Lower lobe of right lung (tissue), 2 donors: ENCODE data around the gene STPG4. TPM values are rescaled to one million over a fixed set of nuclear protein-coding genes. Genes with fewer than 3 reads are reported as not detected.

Source experiments
- ATAC-seq, 2 donors: fragments of 200-7000 bp; cut with Tn5 transposase; one replicate each; pipeline ENCODE4 v1.9.1; 2020 to 2022; ENCODE audit warnings: mild to moderate bottlenecking in 2 of 2, moderate library complexity in 2 of 2
- DNase-seq: peaks from one replicate; pipeline ENCODE4 v3.0.0-alpha.2; 2020
- H3K27ac ChIP-seq: fragments of 200-600 bp; one replicate; pipeline ENCODE4 v1.8.0; 2022
- H3K27me3 ChIP-seq: fragments of 200-600 bp; one replicate; pipeline ENCODE4 v1.8.0; 2022; ENCODE audit warnings: low read depth
- H3K36me3 ChIP-seq: fragments of 200-600 bp; one replicate; pipeline ENCODE4 v1.8.0; 2022; ENCODE audit warnings: mild to moderate bottlenecking
- H3K4me1 ChIP-seq: fragments of 200-600 bp; one replicate; pipeline ENCODE4 v1.8.0; 2022
- H3K4me3 ChIP-seq: fragments of 200-600 bp; one replicate; pipeline ENCODE4 v1.8.0; 2022; ENCODE audit warnings: mild to moderate bottlenecking
- H3K9me3 ChIP-seq: fragments of 200-600 bp; one replicate; pipeline ENCODE4 v1.8.0; 2022
- CTCF ChIP-seq: fragments of 200-600 bp; IDR thresholded peaks from one replicate; pipeline ENCODE4 v1.8.0; 2022; ENCODE audit warnings: antibody characterized with exemption, mild to moderate bottlenecking
- intact Hi-C: fragments of 100-400 bp; cut with DNase I; formaldehyde crosslinking; loops from one replicate; pipeline ENCODE4 v1.11.0; 2022
- total RNA-seq: library from RNA; stranded (reverse); fragmentation: NEBNext Ultra II Directional; extraction: Animal tissue kit (Norgen Biotek cat#: 25700); gene quantifications from one replicate; pipeline ENCODE4 v1.2.1, GENCODE V29; 2021
- donor health status: DM: no; HTN: yes; CAD: no; lungs with severe emphysema.

STPG4 gene
- total RNA-seq, 1 donor from 2014 or later = 0.77 TPM

GRCh38 chr2:47159627-47160026 lies 4.5 kb upstream of the STPG4 start:
- Histone ChIP-seq H3K4me3 (no peak overlapping the region), H3K27me3 (no peaks in the 10 kb centered on the region), H3K4me1 (peaks cover 8% of the 10 kb centered on the region), H3K27ac (no peak overlapping the region), H3K9me3 (no peaks in the 10 kb centered on the region), H3K36me3 (peaks cover 75% of the 10 kb centered on the region)
- DNase-seq (no peak), ATAC-seq (no peak)
- TF ChIP-seq CTCF = no peak
- intact Hi-C loops = no loop called here

GRCh38 chr2:47158576-47158975 lies 3.5 kb upstream of the STPG4 start:
- Histone ChIP-seq H3K9me3 (no peaks in the 10 kb centered on the region), H3K27me3 (no peaks in the 10 kb centered on the region), H3K36me3 (peaks cover 74% of the 10 kb centered on the region), H3K4me1 (peaks cover 6% of the 10 kb centered on the region), H3K4me3 (no peak overlapping the region), H3K27ac (no peak overlapping the region)
- no peak for DNase-seq
- TF ChIP-seq CTCF = no peak
- intact Hi-C loops = no loop called here
- ATAC-seq = no peak

GRCh38 chr2:47152803-47153202 lies 2.3 kb downstream of the STPG4 start:
- intact Hi-C loops = no loop called here
- H3K9me3 ChIP-seq = no peaks in the 10 kb centered on the region
- H3K4me1 ChIP-seq = no peaks in the 10 kb centered on the region
- TF ChIP-seq CTCF = no peak
- H3K36me3 ChIP-seq = peaks cover 42% of the 10 kb centered on the region
- ATAC-seq = no peak
- no peaks in the 10 kb centered on the region for H3K27me3 ChIP-seq
- DNase-seq = no peak
- no peak overlapping the region for H3K27ac ChIP-seq
- H3K4me3 ChIP-seq = no peak overlapping the region

- no peak for ATAC-seq
- H3K4me3 ChIP-seq = no peak overlapping the region
- no peaks in the 10 kb centered on the region for H3K9me3 ChIP-seq
- H3K4me1 ChIP-seq = no peaks in the 10 kb centered on the region
- DNase-seq = no peak
- no peak overlapping the region for H3K27ac ChIP-seq
- H3K36me3 ChIP-seq = peaks cover 38% of the 10 kb centered on the region
- no peak for TF ChIP-seq CTCF
- intact Hi-C loops = no loop called here
- H3K27me3 ChIP-seq = no peaks in the 10 kb centered on the region
Measured at GRCh38 chr2:47150175-47150574, 4.9 kb downstream of the STPG4 start.

GRCh38 chr2:47147021-47147420 lies 8.1 kb downstream of the STPG4 start:
- Histone ChIP-seq H3K4me3 (no peak overlapping the region), H3K4me1 (no peaks in the 10 kb centered on the region), H3K27me3 (no peaks in the 10 kb centered on the region), H3K36me3 (peaks cover 51% of the 10 kb centered on the region), H3K27ac (no peak overlapping the region), H3K9me3 (no peaks in the 10 kb centered on the region)
- ATAC-seq (no peak), DNase-seq (no peak)
- intact Hi-C loops = no loop called here
- no peak for TF ChIP-seq CTCF

GRCh38 chr2:47145466-47145865 lies 9.6 kb downstream of the STPG4 start:
- Histone ChIP-seq H3K4me1 (no peaks in the 10 kb centered on the region), H3K27ac (no peak overlapping the region), H3K9me3 (no peaks in the 10 kb centered on the region), H3K27me3 (no peaks in the 10 kb centered on the region), H3K36me3 (peaks cover 40% of the 10 kb centered on the region), H3K4me3 (no peak overlapping the region)
- ATAC-seq (no peak), DNase-seq (no peak)
- no peak for TF ChIP-seq CTCF
- intact Hi-C loops = no loop called here
